OCI-M2 (cell line): ENCODE measurements around the gene OPA1.

ENCODE experiments used
- DNase-seq: peaks from one replicate; lab custom pipeline; 2025; ENCODE audit not compliant: unreplicated experiment; lab: John Stamatoyannopoulos, UW

Gene OPA1

GRCh38 chr3:193701953-193702635, 109.1 kb downstream of the OPA1 start:
- DNase-seq = no peak

GRCh38 chr3:193702967-193703366, 110.0 kb downstream of the OPA1 start:
- no peak for DNase-seq

GRCh38 chr3:193704431-193704830, 111.4 kb downstream of the OPA1 start:
- no peak for DNase-seq

- DNase-seq = no peak
These were observed 115.3 kb downstream of the OPA1 start for GRCh38 chr3:193708270-193708669.

GRCh38 chr3:193710286-193711165, 117.5 kb downstream of the OPA1 start:
- no peak for DNase-seq

GRCh38 chr3:193711166-193711485, 118.1 kb downstream of the OPA1 start:
- DNase-seq = no peak

GRCh38 chr3:193711523-193711963, 118.5 kb downstream of the OPA1 start:
- DNase-seq = no peak

GRCh38 chr3:193711964-193712598, 119.1 kb downstream of the OPA1 start:
- DNase-seq = no peak

GRCh38 chr3:193712938-193713337, 119.9 kb downstream of the OPA1 start:
- no peak for DNase-seq

- DNase-seq = no peak
These were observed 121.6 kb downstream of the OPA1 start for GRCh38 chr3:193714523-193715137.

- no peak for DNase-seq
These were observed 123.1 kb downstream of the OPA1 start for GRCh38 chr3:193716150-193716549.

- DNase-seq = no peak
These were observed 126.7 kb downstream of the OPA1 start for GRCh38 chr3:193719735-193720134.

GRCh38 chr3:193720169-193720568, 127.2 kb downstream of the OPA1 start:
- no peak for DNase-seq

GRCh38 chr3:193722566-193722965, 129.6 kb downstream of the OPA1 start:
- DNase-seq = no peak

GRCh38 chr3:193727089-193727488, 134.1 kb downstream of the OPA1 start:
- DNase-seq = no peak

GRCh38 chr3:193728429-193729087, 135.6 kb downstream of the OPA1 start:
- DNase-seq = no peak

- no peak for DNase-seq
These were observed 136.1 kb downstream of the OPA1 start for GRCh38 chr3:193729088-193729465.

GRCh38 chr3:193729601-193730000, 136.6 kb downstream of the OPA1 start:
- no peak for DNase-seq

GRCh38 chr3:193730511-193730910, 137.5 kb downstream of the OPA1 start:
- no peak for DNase-seq

- no peak for DNase-seq
These were observed 138.0 kb downstream of the OPA1 start for GRCh38 chr3:193730976-193731375.

- no peak for DNase-seq
These were observed 138.6 kb downstream of the OPA1 start for GRCh38 chr3:193731656-193732055.
